ENCODE data around the gene LRRC75B. TPM values are rescaled to one million over a fixed set of nuclear protein-coding genes. Genes with fewer than 3 reads are reported as not detected.

The LRRC75B gene
- total and polyA plus RNA-seq, 2 of the 13 experiments (the other 11 are each of a cell fraction or from before 2014, with no cell fraction given) = 11.8 to 34.8 TPM

- TF ChIP-seq FOXM1 (CRISPR knock-in tag; IDR thresholded peaks at IDR 0.05) (0 out of 2 replicates have a peak, but pooled peaks have one; percentile 37), RFXANK (CRISPR knock-in tag; IDR thresholded peaks at IDR 0.05) (0 out of 2 replicates have a peak, but pooled peaks have one; percentile 76), SOX6 (IDR thresholded peaks at IDR 0.05) (no peak), SOX6 (CRISPR knock-in tag; IDR thresholded peaks at IDR 0.05) (peak; percentile 75), KAT2B (IDR thresholded peaks at IDR 0.05; ENCODE audit: borderline replicate concordance, low read depth, low read length) (no peak), ZNF205 (CRISPR knock-in tag; IDR thresholded peaks at IDR 0.05) (peak; percentile 95), SKI (IDR thresholded peaks at IDR 0.05; ENCODE audit: partially characterized antibody) (peak; percentile 59), POLR2A (IDR thresholded peaks at IDR 0.05; ENCODE audit: insufficient read depth in 1 of 2, low read depth in 2 of 2, low read length in 2 of 2) (peak in 1 of 2 experiments; percentile 76), ZBTB4 (CRISPR knock-in tag; IDR thresholded peaks at IDR 0.05; ENCODE audit: borderline replicate concordance) (peak; percentile 27; the same call in 1 of the 2 replicates), SOX5 (CRISPR knock-in tag; IDR thresholded peaks at IDR 0.05; ENCODE audit: borderline replicate concordance) (peak; percentile 19; the same call in 1 of the 2 replicates), ZNF414 (CRISPR knock-in tag; IDR thresholded peaks at IDR 0.05) (0 out of 2 replicates have a peak, but pooled peaks have one; percentile 65), ZNF24 (IDR thresholded peaks at IDR 0.05) (0 out of 2 replicates have a peak, but pooled peaks have one; percentile 9), RNF2 (conservative IDR thresholded peaks at IDR 0.05; ENCODE audit: low read depth) (peak; percentile 71; the same call in 1 of the 2 replicates), ZMYM4 (CRISPR knock-in tag; IDR thresholded peaks at IDR 0.05) (peak; percentile 78), PCBP2 (optimal IDR thresholded peaks at IDR 0.05; ENCODE audit: low read depth, low read length, poor library complexity, severe bottlenecking) (no peak), ZUFSP (CRISPR knock-in tag; IDR thresholded peaks at IDR 0.05; ENCODE audit: borderline replicate concordance) (no peak), ZNF280B (CRISPR knock-in tag; IDR thresholded peaks at IDR 0.05; ENCODE audit: borderline replicate concordance) (peak; percentile 90)
- TF ChIP-seq, protein P1, sequence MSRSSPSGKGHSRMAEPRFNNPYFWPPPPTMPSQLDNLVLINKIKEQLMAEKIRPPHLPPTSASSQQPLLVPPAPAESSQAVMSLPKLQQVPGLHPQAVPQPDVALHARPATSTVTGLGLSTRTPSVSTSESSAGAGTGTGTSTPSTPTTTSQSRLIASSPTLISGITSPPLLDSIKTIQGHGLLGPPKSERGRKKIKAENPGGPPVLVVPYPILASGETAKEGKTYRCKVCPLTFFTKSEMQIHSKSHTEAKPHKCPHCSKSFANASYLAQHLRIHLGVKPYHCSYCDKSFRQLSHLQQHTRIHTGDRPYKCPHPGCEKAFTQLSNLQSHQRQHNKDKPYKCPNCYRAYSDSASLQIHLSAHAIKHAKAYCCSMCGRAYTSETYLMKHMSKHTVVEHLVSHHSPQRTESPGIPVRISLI (CRISPR knock-in tag; IDR thresholded peaks at IDR 0.05; ENCODE audit: borderline replicate concordance) = no peak; the same call in 1 of the 2 replicates
- TF ChIP-seq, protein P2, sequence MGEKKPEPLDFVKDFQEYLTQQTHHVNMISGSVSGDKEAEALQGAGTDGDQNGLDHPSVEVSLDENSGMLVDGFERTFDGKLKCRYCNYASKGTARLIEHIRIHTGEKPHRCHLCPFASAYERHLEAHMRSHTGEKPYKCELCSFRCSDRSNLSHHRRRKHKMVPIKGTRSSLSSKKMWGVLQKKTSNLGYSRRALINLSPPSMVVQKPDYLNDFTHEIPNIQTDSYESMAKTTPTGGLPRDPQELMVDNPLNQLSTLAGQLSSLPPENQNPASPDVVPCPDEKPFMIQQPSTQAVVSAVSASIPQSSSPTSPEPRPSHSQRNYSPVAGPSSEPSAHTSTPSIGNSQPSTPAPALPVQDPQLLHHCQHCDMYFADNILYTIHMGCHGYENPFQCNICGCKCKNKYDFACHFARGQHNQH (CRISPR knock-in tag; IDR thresholded peaks at IDR 0.05) = peak; percentile 95
Measured at GRCh38 chr22:24555165-24556039, 37.5 kb downstream of the LRRC75B start, which contains the start of gene SNRPD3 (continued).

All from HepG2 (cell line).